Prostate gland (tissue), 2 donors: ENCODE data around the gene CHRNE.

Experiments
- CTCF ChIP-seq, 4 experiments: fragments of 200-600 bp in 2 of 4; fragments of 450-650 bp in 2 of 4; sonication (generic) in 2 of 4; IDR thresholded peaks; 1 replicate in 3 of 4; 2 replicates in 1 of 4; pipeline ENCODE4 v1.5.1; 2016 to 2019; ENCODE audit warnings: antibody characterized with exemption in 4 of 4, mild to moderate bottlenecking in 2 of 4, moderate library complexity in 2 of 4
- POLR2A ChIP-seq: fragments of 450-650 bp; IDR thresholded peaks from one replicate; pipeline ENCODE4 v1.6.1; 2016; ENCODE audit warnings: antibody characterized with exemption, mild to moderate bottlenecking

DNA sequence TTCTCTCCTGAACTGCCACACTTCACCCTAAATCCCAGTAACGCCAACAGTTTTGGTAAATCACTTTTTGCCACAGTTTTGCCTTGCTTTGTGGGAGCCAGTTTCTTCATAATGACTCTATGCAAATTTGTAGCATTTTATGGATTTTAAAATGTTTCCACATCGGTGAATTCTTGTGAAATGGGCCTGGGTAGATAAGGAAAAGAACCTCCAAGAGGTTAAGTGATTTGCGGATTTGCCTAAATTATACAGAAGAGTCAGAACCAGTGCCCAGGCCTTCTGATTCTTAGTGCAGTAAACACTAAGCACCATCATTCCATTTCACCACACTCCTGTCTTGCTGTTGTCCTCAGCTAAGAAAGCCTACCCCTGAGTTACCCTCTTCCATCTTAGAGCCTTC, 51.8 kb downstream of the CHRNE start:
- TF ChIP-seq CTCF (IDR thresholded peaks at IDR 0.05) (no peak), POLR2A (no peak)
